GM19397 (cell line): Measurements from ENCODE around the gene SCGB3A2.
"Not testable (repeated sequence)": the region's sequence is repeated elsewhere in the genome, so short reads cannot be mapped to it uniquely, and the experiment has no call there.

ENCODE experiments used
- ATAC-seq: cut with Tn5 transposase; IDR thresholded peaks from one replicate; pipeline ENCODE4 v1.9.1; 2021; ENCODE audit warnings: mild to moderate bottlenecking, moderate library complexity; ENCODE audit not compliant: unreplicated experiment

Gene SCGB3A2

GRCh38 chr5:147860641-147861025, 17.9 kb upstream of the SCGB3A2 start:
- no peak for ATAC-seq

DNA sequence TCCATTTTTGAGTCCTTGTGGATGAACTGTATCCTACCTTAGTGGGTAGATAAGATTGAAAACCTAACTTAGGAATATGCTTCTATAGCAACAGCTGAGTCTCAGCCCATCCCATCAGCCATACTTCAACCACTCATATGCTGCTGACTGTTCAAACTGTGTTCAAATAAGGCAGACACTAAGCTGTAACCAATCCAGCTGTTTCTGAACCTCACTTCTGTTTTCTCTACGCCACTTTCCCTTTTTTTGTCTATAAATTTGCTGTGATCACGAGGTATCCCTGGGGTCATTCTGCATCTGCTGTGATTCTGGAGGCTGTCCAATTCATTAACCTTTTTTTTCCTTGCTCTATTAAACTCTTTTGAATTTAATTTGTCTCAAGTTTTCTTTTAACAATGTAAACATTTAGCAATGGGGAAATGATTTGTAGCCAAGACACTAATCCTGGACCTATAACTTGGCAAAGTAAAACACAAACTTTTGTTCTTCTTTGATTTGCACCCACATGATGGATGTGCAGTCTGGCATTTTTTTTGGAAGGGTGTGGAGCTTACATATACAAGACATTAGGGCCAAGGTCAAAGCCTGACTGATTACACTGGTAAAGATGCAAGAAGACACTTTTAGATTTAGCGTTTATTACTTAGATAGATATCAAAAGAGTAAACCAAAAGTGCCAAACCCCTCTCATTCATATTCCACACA, 14.9 kb upstream of the SCGB3A2 start:
- no peak for ATAC-seq

GRCh38 chr5:147869112-147869511, 9.4 kb upstream of the SCGB3A2 start:
- ATAC-seq = no peak

DNA sequence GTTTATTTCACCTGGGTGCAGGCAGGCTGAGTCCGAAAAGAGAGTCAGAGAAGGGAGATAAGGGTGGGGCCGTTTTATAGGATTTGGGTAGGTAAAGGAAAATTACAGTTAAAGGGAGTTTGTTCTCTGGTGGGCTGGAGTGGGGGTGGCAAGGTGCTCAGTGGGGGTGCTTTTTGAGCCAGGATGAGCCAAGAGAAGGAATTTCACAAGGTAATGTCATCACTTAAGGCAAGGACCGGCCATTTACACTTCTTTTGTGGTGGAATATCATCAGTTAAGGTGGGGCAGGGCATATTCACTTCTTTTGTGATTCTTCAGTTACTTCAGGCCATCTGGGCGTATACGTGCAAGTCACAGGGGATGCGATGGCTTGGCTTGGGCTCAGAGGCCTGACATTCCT, 8.6 kb upstream of the SCGB3A2 start:
- ATAC-seq = not testable (repeated sequence)

DNA sequence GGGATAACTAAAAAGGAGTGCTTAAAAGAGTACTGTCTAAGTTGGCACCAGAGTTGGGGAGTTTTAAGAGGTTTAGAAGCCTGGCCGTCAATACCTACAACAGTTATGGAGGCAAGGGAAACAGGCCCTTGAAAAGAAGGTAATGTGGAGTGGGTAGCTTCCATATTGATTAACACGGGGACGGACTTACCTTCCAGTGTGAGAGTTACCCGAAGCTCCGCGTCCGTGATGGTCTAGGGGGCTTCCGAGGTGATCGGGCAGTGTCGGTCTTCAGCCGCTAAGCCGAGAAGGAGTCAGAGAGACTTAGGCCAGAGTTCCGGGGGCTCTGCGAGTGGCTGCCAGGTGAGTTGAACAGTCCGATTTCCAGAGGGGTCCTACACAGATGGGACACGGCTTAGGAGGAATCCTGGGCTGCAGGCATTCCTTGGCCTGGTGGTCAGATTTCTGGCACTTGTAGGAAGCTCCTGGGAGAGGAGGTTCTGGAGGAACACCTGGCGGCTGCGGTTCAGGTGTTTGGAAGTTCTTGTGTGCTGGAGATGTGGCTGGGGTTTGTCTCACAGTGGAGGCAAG, 6.4 kb upstream of the SCGB3A2 start:
- not testable (repeated sequence) for ATAC-seq

- ATAC-seq = not testable (repeated sequence)
These were observed 5.6 kb upstream of the SCGB3A2 start for GRCh38 chr5:147872744-147873435.

- not testable (repeated sequence) for ATAC-seq
These were observed 4.2 kb upstream of the SCGB3A2 start for GRCh38 chr5:147874118-147874875.

DNA sequence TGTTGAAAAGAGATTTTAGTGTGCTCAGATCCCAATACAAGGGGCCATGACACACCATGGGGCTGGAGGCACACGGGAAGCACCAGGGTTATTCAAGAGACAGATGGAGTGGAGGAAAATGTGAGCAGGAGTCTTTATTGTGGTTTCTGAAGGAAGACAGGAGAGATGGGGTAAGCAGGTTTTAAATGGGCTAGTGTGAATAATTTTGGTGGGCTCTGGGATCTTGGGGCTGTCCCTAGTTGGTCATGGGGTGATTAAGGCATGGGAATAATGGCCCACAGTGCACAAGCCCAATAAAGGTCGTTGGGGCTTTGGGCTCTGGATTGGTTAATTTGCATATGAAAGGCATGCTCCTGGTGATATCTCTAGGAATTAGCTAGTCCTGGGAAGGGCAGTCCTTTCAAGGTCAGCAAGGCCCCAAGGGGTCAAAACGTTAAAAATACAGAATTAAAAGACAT, 3.6 kb upstream of the SCGB3A2 start:
- ATAC-seq = no peak

- no peak for ATAC-seq
These were observed 2.4 kb upstream of the SCGB3A2 start for GRCh38 chr5:147876141-147876540.

GRCh38 chr5:147876626-147877025, 1.9 kb upstream of the SCGB3A2 start:
- ATAC-seq = no peak

GRCh38 chr5:147879784-147880183, 1.3 kb downstream of the SCGB3A2 start:
- no peak for ATAC-seq

DNA sequence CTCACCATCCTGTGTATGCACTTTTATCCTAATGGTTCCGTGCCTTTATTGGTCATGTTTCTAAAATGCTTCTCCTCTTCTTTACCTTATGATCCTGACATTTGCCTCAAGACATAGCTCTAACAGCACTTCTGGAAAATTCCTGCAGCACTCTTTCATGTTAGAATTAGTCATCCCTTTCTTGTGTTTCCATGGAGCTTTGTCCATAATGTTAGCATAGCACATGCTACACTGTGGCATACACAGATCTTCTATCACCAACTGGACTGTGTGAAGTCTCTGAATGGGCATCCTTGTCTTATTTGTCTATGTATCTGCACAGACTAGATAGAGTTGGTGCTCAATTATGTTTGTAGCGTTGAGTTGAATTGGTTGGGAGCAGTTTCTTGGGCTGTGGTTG, 2.0 kb downstream of the SCGB3A2 start:
- ATAC-seq = no peak

- ATAC-seq = no peak
These were observed 4.2 kb downstream of the SCGB3A2 start for GRCh38 chr5:147882586-147883313.

DNA sequence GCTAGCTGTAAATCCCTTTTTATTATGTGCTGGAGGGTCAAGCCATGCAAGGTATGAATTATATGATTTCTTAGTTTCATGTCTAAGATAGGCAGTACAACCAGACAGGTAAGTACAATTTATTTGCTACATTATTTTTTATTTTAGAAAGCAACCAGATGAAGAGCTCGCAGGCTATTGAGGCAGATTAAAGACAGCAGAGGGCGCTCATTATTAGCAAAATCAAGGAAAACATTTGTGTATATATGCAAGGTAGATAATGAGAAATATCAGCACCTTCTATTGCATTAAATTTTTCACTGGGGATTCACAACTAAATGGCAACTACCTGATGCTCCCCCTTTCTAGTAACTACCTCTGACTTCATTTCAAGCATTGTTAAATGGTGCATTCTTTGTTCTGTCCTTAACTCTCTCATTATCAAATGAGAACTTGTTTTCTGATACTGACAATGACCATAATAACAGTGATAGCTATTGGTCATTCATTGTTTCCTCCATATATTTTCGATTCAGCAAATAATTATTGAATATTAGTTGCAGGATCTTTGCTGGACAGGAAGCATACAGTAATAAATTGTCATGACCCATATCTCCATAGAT, 8.6 kb downstream of the SCGB3A2 start:
- ATAC-seq = no peak

- no peak for ATAC-seq
These were observed 9.4 kb downstream of the SCGB3A2 start for GRCh38 chr5:147887930-147888329.

DNA sequence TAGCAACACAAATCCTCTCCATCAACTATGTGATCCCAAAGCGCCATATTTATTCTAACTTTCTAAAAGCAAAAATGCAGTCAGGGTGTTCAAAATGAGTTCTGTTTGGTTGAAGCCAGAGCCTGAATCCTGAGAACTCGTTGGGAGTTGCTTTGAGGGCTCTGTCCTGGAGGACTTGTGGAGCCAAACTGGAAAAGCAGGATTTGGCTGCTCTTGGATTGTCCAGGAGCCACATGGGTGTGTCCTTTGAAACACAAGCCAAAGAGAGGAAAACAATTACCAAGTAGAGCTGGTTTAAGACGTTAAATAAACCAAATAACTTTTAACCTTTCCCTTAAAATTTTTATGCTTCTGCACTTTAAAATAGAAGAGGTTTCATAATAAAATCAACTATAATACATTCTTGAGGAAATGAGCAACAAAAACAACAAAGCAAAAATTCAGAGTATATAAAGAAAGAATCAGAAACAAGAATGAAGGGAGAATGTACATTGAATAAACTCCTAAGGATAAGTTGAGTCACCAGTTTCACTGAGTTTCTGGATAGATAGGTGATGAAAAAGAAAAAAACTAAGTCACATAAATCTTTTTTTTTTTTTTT, 14.3 kb downstream of the SCGB3A2 start:
- ATAC-seq = no peak

GRCh38 chr5:147893820-147894219, 15.3 kb downstream of the SCGB3A2 start:
- ATAC-seq = no peak

DNA sequence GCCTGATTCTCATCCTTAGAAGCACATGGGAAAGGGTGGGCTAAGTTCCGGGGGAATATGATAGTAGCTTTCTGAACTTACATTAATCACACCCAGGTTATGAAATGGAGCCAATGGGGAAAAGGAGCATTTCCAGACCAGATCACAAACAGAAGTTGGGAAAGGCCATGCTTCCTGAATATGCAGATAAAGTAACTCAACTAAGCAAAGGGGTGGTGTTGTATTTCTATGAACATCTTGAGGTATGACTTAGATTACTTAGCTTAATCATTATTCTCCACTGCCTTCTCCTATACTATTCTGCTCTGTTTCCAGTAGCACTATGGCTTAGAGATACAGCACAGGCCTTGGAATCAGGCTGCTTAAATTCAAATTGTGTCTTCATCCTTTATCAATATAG, 17.4 kb downstream of the SCGB3A2 start:
- ATAC-seq = no peak

DNA sequence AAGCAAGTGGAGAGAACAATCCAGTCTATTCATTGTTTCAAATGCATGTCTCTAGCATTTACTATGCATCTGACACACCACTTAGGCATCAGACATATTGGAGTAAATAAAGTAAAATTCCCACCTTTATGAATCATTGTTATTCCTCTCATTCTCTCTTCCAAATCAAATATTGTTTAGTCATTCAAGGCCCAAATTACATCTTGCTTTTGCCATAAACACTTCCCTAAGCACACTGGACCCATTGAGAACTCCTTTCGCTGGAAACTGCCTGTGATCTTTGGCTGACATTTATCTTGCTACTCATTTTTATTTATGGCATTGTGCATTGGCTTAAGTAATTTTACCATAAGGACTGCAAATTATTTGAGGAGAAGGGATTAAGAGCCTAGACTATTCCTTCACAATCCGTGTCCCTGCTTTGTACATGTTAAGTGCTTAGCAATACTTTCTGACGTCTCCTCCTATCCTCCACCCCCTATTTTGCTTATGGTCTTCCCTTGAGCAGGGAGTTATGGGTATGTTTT, 20.4 kb downstream of the SCGB3A2 start:
- no peak for ATAC-seq

- ATAC-seq = no peak
These were observed 23.1 kb downstream of the SCGB3A2 start for GRCh38 chr5:147901599-147902039.
